Activated T-cell treated with anti-CD3 and anti-CD28 coated beads, Interleukin-2, amount 50 U/mL, for 48 hours (primary cell): ENCODE data around the gene BZW2.

Experiments
- DNase-seq, 2 experiments: peaks; one replicate each; pipeline ENCODE4 v3.0.0-alpha.2; 2020

The BZW2 gene

GRCh38 chr7:16724344-16724743 lies 78.4 kb downstream of the BZW2 start:
- no peak for DNase-seq

- DNase-seq = no peak
Observed at GRCh38 chr7:16726189-16726588, 80.2 kb downstream of the BZW2 start.

- no peak for DNase-seq
Observed at GRCh38 chr7:16727736-16728135, 81.8 kb downstream of the BZW2 start.

- DNase-seq = no peak
Observed at GRCh38 chr7:16728811-16729210, 82.8 kb downstream of the BZW2 start.

GRCh38 chr7:16729541-16729940 lies 83.6 kb downstream of the BZW2 start:
- no peak for DNase-seq

GRCh38 chr7:16730937-16731336 lies 85.0 kb downstream of the BZW2 start:
- DNase-seq = no peak

GRCh38 chr7:16732828-16733227 lies 86.8 kb downstream of the BZW2 start:
- DNase-seq = no peak

GRCh38 chr7:16734148-16734726 lies 88.3 kb downstream of the BZW2 start:
- DNase-seq = no peak

GRCh38 chr7:16735020-16735419 lies 89.0 kb downstream of the BZW2 start:
- no peak for DNase-seq

- DNase-seq = no peak
Observed at GRCh38 chr7:16738011-16738688, 92.2 kb downstream of the BZW2 start.

GRCh38 chr7:16739863-16740622 lies 94.1 kb downstream of the BZW2 start:
- DNase-seq = no peak

- DNase-seq = no peak
Observed at GRCh38 chr7:16740623-16740953, 94.6 kb downstream of the BZW2 start.

GRCh38 chr7:16740996-16741395 lies 95.0 kb downstream of the BZW2 start:
- no peak for DNase-seq

GRCh38 chr7:16741676-16742075 lies 95.7 kb downstream of the BZW2 start:
- no peak for DNase-seq

- DNase-seq = no peak
Observed at GRCh38 chr7:16742547-16742946, 96.6 kb downstream of the BZW2 start.

GRCh38 chr7:16743236-16743635 lies 97.3 kb downstream of the BZW2 start:
- DNase-seq = no peak

GRCh38 chr7:16744518-16745250 lies 98.7 kb downstream of the BZW2 start:
- DNase-seq = no peak

GRCh38 chr7:16745645-16746044 lies 99.7 kb downstream of the BZW2 start:
- no peak for DNase-seq

GRCh38 chr7:16747102-16747501 lies 101.1 kb downstream of the BZW2 start:
- DNase-seq = no peak

- peak; percentile 76 to 82 for DNase-seq
Observed at GRCh38 chr7:16753102-16753931, 107.3 kb downstream of the BZW2 start, which contains the start of gene TSPAN13. Gene TSPAN13, plus strand, starts transcription at chr7:16753755. Its CDS starts 213 bp downstream, at chr7:16753968.

- peak; percentile 35 to 42 for DNase-seq
Observed at GRCh38 chr7:16753932-16754855, 108.2 kb downstream of the BZW2 start.
